ENCODE measurements around the gene ADCY10.

The ADCY10 gene

GRCh38 chr1:167924543-167925231 lies 10.8 kb upstream of the ADCY10 start:
- no peak for TF ChIP-seq EZH2 (IDR thresholded peaks at IDR 0.05; ENCODE audit: borderline replicate concordance, low read length)
- no peak for TF ChIP-seq CTCF (IDR thresholded peaks at IDR 0.05; ENCODE audit: low read length)
- Histone ChIP-seq H2AFZ (ENCODE audit: low read length) (no peak overlapping the region), H3K9me3 (ENCODE audit: low read length) (no peaks in the 10 kb centered on the region), H3K9me2 (ENCODE audit: low read depth, low read length) (no peaks in the 10 kb centered on the region), H3K79me2 (ENCODE audit: insufficient read depth, low read length) (peaks cover 17% of the 10 kb centered on the region), H3K4me2 (ENCODE audit: low read length) (no peak overlapping the region), H3K36me3 (ENCODE audit: insufficient read depth, low read length) (peaks cover 24% of the 10 kb centered on the region), H3K4me1 (ENCODE audit: insufficient read depth, low read length, severe bottlenecking) (peaks cover 11% of the 10 kb centered on the region), H3F3A (ENCODE audit: insufficient read depth, low read length) (no peaks in the 10 kb centered on the region), H3K4me3 (ENCODE audit: low read depth, low read length, poor library complexity, severe bottlenecking) (no peak overlapping the region), H3K9ac (ENCODE audit: low read length) (no peak overlapping the region), H3K27me3 (ENCODE audit: insufficient read depth, low read length) (no peaks in the 10 kb centered on the region), H4K20me1 (ENCODE audit: insufficient read depth, low read length) (no peaks in the 10 kb centered on the region), H3K27ac (ENCODE audit: low read depth, low read length, poor library complexity, severe bottlenecking) (peak overlapping the region; percentile 17)

GRCh38 chr1:167924102-167924501 lies 10.2 kb upstream of the ADCY10 start:
- Histone ChIP-seq H3K9me3 (ENCODE audit: low read length) (no peaks in the 10 kb centered on the region), H3K36me3 (ENCODE audit: insufficient read depth, low read length) (peaks cover 25% of the 10 kb centered on the region), H2AFZ (ENCODE audit: low read length) (no peak overlapping the region), H4K20me1 (ENCODE audit: insufficient read depth, low read length) (no peaks in the 10 kb centered on the region), H3K79me2 (ENCODE audit: insufficient read depth, low read length) (peaks cover 12% of the 10 kb centered on the region; the same call in 1 of the 2 replicates), H3K4me2 (ENCODE audit: low read length) (no peak overlapping the region), H3K27ac (ENCODE audit: low read depth, low read length, poor library complexity, severe bottlenecking) (no peak overlapping the region), H3K9ac (ENCODE audit: low read length) (no peak overlapping the region), H3K4me1 (ENCODE audit: insufficient read depth, low read length, severe bottlenecking) (peaks cover 9% of the 10 kb centered on the region), H3F3A (ENCODE audit: insufficient read depth, low read length) (no peaks in the 10 kb centered on the region), H3K4me3 (ENCODE audit: low read depth, low read length, poor library complexity, severe bottlenecking) (no peak overlapping the region), H3K9me2 (ENCODE audit: low read depth, low read length) (no peaks in the 10 kb centered on the region), H3K27me3 (ENCODE audit: insufficient read depth, low read length) (no peaks in the 10 kb centered on the region)
- TF ChIP-seq CTCF (IDR thresholded peaks at IDR 0.05; ENCODE audit: low read length) (no peak), EZH2 (IDR thresholded peaks at IDR 0.05; ENCODE audit: borderline replicate concordance, low read length) (no peak)

GRCh38 chr1:167923324-167924056 lies 9.6 kb upstream of the ADCY10 start:
- H3K4me1 ChIP-seq (ENCODE audit: insufficient read depth, low read length, severe bottlenecking), result peaks cover 9% of the 10 kb centered on the region

More at GRCh38 chr1:167923324-167924056, 9.6 kb upstream of the ADCY10 start:
- H3K4me2 ChIP-seq (ENCODE audit: low read length), result no peak overlapping the region
- H3K9me2 ChIP-seq (ENCODE audit: low read depth, low read length), result no peaks in the 10 kb centered on the region
- no peaks in the 10 kb centered on the region for H3F3A ChIP-seq (ENCODE audit: insufficient read depth, low read length)
- no peaks in the 10 kb centered on the region for H3K9me3 ChIP-seq (ENCODE audit: low read length)
- H3K27ac ChIP-seq (ENCODE audit: low read depth, low read length, poor library complexity, severe bottlenecking), result no peak overlapping the region
- H3K4me3 ChIP-seq (ENCODE audit: low read depth, low read length, poor library complexity, severe bottlenecking), result no peak overlapping the region
- H4K20me1 ChIP-seq (ENCODE audit: insufficient read depth, low read length), result no peaks in the 10 kb centered on the region
- H2AFZ ChIP-seq (ENCODE audit: low read length), result no peak overlapping the region
- H3K79me2 ChIP-seq (ENCODE audit: insufficient read depth, low read length), result peaks cover 7% of the 10 kb centered on the region; the same call in 1 of the 2 replicates
- no peaks in the 10 kb centered on the region for H3K27me3 ChIP-seq (ENCODE audit: insufficient read depth, low read length)
- H3K36me3 ChIP-seq (ENCODE audit: insufficient read depth, low read length), result peaks cover 25% of the 10 kb centered on the region
- H3K9ac ChIP-seq (ENCODE audit: low read length), result no peak overlapping the region
- no peak for TF ChIP-seq EZH2 (IDR thresholded peaks at IDR 0.05; ENCODE audit: borderline replicate concordance, low read length)
- no peak for TF ChIP-seq CTCF (IDR thresholded peaks at IDR 0.05; ENCODE audit: low read length)

Data from OCI-LY1 (cell line).